Liver (tissue), 9 donors: ENCODE measurements around the gene SH3PXD2A. TPM values are rescaled to one million over a fixed set of nuclear protein-coding genes. Genes with fewer than 3 reads are reported as not detected.

ENCODE experiments used
- DNase-seq: peaks from one replicate; pipeline ENCODE4 v3.0.0-alpha.2; 2017; ENCODE audit warnings: low spot score
- H3K27ac ChIP-seq, 2 donors: one replicate each; pipeline ENCODE4 v1.7.0; 2013; ENCODE audit warnings: inconsistent platforms in 2 of 2, low read length in 2 of 2, control low read depth in 1 of 2, low read depth in 1 of 2, mild to moderate bottlenecking in 1 of 2
- H3K27me3 ChIP-seq, 4 donors: one replicate each; pipeline versions ENCODE4 v1.6.1 to v1.7.0; 2013; ENCODE audit warnings: low read length in 3 of 4, inconsistent platforms in 1 of 4, mild to moderate bottlenecking in 1 of 4, moderate library complexity in 1 of 4; ENCODE audit not compliant: control insufficient read depth in 4 of 4, insufficient read depth in 4 of 4
- H3K36me3 ChIP-seq, 4 donors: one replicate each; pipeline versions ENCODE4 v1.6.1 to v1.7.0; 2013; ENCODE audit warnings: low read length in 3 of 4, mild to moderate bottlenecking in 3 of 4, low read depth in 1 of 4, moderate library complexity in 1 of 4; ENCODE audit not compliant: control insufficient read depth in 4 of 4, insufficient read depth in 3 of 4
- H3K4me1 ChIP-seq, 4 donors: one replicate each; pipeline versions ENCODE4 v1.6.1 to v1.7.0; 2013; ENCODE audit warnings: low read length in 3 of 4, mild to moderate bottlenecking in 3 of 4, moderate library complexity in 1 of 4; ENCODE audit not compliant: control insufficient read depth in 4 of 4, insufficient read depth in 4 of 4
- H3K4me3 ChIP-seq, 3 donors: one replicate each; pipeline versions ENCODE4 v1.6.1 to v1.7.0; 2013; ENCODE audit warnings: low read length in 3 of 3, control low read depth in 1 of 3, low read depth in 1 of 3, mild to moderate bottlenecking in 1 of 3
- H3K9ac ChIP-seq, 2 donors: one replicate each; pipeline ENCODE4 v1.7.0; 2013; ENCODE audit warnings: low read length in 2 of 2, mild to moderate bottlenecking in 2 of 2, moderate library complexity in 2 of 2, control low read depth in 1 of 2, low read depth in 1 of 2
- H3K9me3 ChIP-seq, 4 donors: one replicate each; pipeline versions ENCODE4 v1.6.1 to v1.7.0; 2013; ENCODE audit warnings: low read length in 3 of 4; ENCODE audit not compliant: control insufficient read depth in 4 of 4
- EGR1 ChIP-seq, 2 donors: IDR thresholded peaks; 2 replicates each; pipeline ENCODE4 v1.6.1; 2016 to 2018; ENCODE audit warnings: antibody characterized with exemption in 2 of 2, low read depth in 2 of 2
- FOXA1 ChIP-seq: IDR thresholded peaks from 2 replicates; pipeline ENCODE4 v1.6.1; 2016; ENCODE audit warnings: antibody characterized with exemption
- FOXA2 ChIP-seq: IDR thresholded peaks from 2 replicates; pipeline ENCODE4 v1.6.1; 2016; ENCODE audit warnings: antibody characterized with exemption
- GABPA ChIP-seq, 2 donors: IDR thresholded peaks in 1 of 2; conservative IDR thresholded peaks in 1 of 2; 2 replicates each; pipeline ENCODE4 v1.6.1; 2016; ENCODE audit warnings: antibody characterized with exemption in 2 of 2, mild to moderate bottlenecking in 1 of 2, moderate library complexity in 1 of 2
- HNF4A ChIP-seq, 2 donors: conservative IDR thresholded peaks; 2 replicates each; pipeline ENCODE4 v1.6.1; 2016; ENCODE audit warnings: antibody characterized with exemption in 2 of 2, mild to moderate bottlenecking in 2 of 2
- HNF4G ChIP-seq: IDR thresholded peaks from 2 replicates; pipeline ENCODE4 v1.6.1; 2016; ENCODE audit warnings: antibody characterized with exemption
- JUND ChIP-seq, 2 donors: IDR thresholded peaks; 2 replicates each; pipeline ENCODE4 v1.6.1; 2016; ENCODE audit warnings: antibody characterized with exemption in 2 of 2
- NR2F2 ChIP-seq: IDR thresholded peaks from 2 replicates; pipeline ENCODE4 v1.6.1; 2016; ENCODE audit warnings: antibody characterized with exemption
- RAD21 ChIP-seq, 2 donors: IDR thresholded peaks; 2 replicates each; pipeline ENCODE4 v1.6.1; 2016; ENCODE audit warnings: antibody characterized with exemption in 2 of 2, mild to moderate bottlenecking in 2 of 2
- RXRA ChIP-seq, 2 donors: IDR thresholded peaks; 2 replicates each; pipeline ENCODE4 v1.6.1; 2017 to 2018; ENCODE audit warnings: antibody characterized with exemption in 2 of 2, mild to moderate bottlenecking in 1 of 2
- SP1 ChIP-seq: IDR thresholded peaks from 2 replicates; pipeline ENCODE4 v1.6.1; 2018; ENCODE audit warnings: antibody characterized with exemption, mild to moderate bottlenecking
- TAF1 ChIP-seq: conservative IDR thresholded peaks from 2 replicates; pipeline ENCODE4 v1.6.1; 2016; ENCODE audit warnings: antibody characterized with exemption, mild to moderate bottlenecking
- YY1 ChIP-seq: IDR thresholded peaks from 2 replicates; pipeline ENCODE4 v1.6.1; 2016; ENCODE audit warnings: antibody characterized with exemption, mild to moderate bottlenecking
- WGBS: extraction: QIAGEN DNeasy Blood & Tissue Kit; methylation state at CpG from one replicate; pipeline ENCODE4 v1.1.7; 2013; 5-methylcytosine and 5-hydroxymethylcytosine counted together
- polyA plus RNA-seq, 2 donors: library from polyadenylated mRNA; stranded (reverse) in 1 of 2; unstranded in 1 of 2; fragments of 200-250 nt in 1 of 2; fragments of >200 nt in 1 of 2; fragmentation: Nextera tagmentation in 1 of 2; extraction: Ambion mirVana in 1 of 2; gene quantifications; one replicate each; pipeline versions ENCODE4 v1.2.1 to v1.2.3, GENCODE V29; 2013 to 2015
- total RNA-seq, 2 donors: library from RNA; depleted of rRNA; stranded (reverse); fragments of >200 nt; gene quantifications; one replicate each; pipeline ENCODE4 v1.2.3, GENCODE V29; 2014
- TF ChIP-seq, protein P1 (sequence below): IDR thresholded peaks from 2 replicates; pipeline ENCODE4 v1.6.1; 2016; ENCODE audit warnings: antibody characterized with exemption
- TF ChIP-seq, protein P2 (sequence below): IDR thresholded peaks from 2 replicates; pipeline ENCODE4 v1.6.1; 2016; ENCODE audit warnings: antibody characterized with exemption
- TF ChIP-seq, protein P3 (sequence below): IDR thresholded peaks from 2 replicates; pipeline ENCODE4 v1.6.1; 2016; ENCODE audit warnings: antibody characterized with exemption, mild to moderate bottlenecking
- TF ChIP-seq, protein P4 (sequence below): IDR thresholded peaks from 2 replicates; pipeline ENCODE4 v1.6.1; 2016; ENCODE audit warnings: antibody characterized with exemption
- TF ChIP-seq, protein P5 (sequence below): fragments of 150-350 bp; IDR thresholded peaks from 2 replicates; pipeline ENCODE4 v1.5.1; 2017; ENCODE audit warnings: improper control_type of control experiment, low read depth, low read length; ENCODE audit not compliant: missing input control
- donor health status: healthy.
- donor health status: healthy.
- donor health status: healthy.
- donor health status: healthy.
- donor health status: healthy.

Gene SH3PXD2A
- total and polyA plus RNA-seq, 4 donors = 0.82 to 5.5 (median 3.9) TPM

DNA sequence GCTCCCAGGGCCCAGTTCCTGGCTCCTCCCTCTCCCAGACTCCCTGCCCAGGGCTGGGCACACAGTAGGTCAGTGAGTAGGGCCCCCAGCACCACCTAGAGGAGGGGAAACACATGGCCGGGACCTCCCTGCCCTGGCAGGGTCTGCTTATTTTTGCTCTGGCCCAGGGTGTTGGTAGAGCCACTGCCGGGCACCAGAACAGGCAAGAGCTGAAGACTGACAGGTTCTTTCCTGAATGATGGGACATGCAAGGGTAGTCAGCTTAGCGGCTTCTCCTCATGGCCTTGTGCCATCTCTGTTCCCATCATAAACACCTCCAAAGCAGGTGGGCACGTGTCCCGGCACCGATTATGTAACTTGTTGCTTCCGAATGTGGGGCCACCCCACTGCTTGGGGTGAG, 275.4 kb downstream of the SH3PXD2A start:
- H3K27me3 ChIP-seq = no peaks in the 10 kb centered on the region
- no peak overlapping the region for H3K27ac ChIP-seq
- WGBS = 91% methylated on average over 7 of the region's 7 CpGs
- no peaks in the 10 kb centered on the region for H3K36me3 ChIP-seq
- H3K9ac ChIP-seq = no peak overlapping the region
- peaks cover 0 to 4% (median 0%) of the 10 kb centered on the region in 4 donors for H3K9me3 ChIP-seq
- DNase-seq = no peak
- TF ChIP-seq SP1 = no peak
- no peak for TF ChIP-seq JUND (IDR thresholded peaks at IDR 0.05)
- TF ChIP-seq EGR1 (IDR thresholded peaks at IDR 0.05; ENCODE audit: low read depth in 2 of 2) = no peak
- TF ChIP-seq, protein P1, sequence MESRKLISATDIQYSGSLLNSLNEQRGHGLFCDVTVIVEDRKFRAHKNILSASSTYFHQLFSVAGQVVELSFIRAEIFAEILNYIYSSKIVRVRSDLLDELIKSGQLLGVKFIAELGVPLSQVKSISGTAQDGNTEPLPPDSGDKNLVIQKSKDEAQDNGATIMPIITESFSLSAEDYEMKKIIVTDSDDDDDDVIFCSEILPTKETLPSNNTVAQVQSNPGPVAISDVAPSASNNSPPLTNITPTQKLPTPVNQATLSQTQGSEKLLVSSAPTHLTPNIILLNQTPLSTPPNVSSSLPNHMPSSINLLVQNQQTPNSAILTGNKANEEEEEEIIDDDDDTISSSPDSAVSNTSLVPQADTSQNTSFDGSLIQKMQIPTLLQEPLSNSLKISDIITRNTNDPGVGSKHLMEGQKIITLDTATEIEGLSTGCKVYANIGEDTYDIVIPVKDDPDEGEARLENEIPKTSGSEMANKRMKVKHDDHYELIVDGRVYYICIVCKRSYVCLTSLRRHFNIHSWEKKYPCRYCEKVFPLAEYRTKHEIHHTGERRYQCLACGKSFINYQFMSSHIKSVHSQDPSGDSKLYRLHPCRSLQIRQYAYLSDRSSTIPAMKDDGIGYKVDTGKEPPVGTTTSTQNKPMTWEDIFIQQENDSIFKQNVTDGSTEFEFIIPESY = no peak
- TF ChIP-seq FOXA2 = no peak
- TF ChIP-seq, protein P2, sequence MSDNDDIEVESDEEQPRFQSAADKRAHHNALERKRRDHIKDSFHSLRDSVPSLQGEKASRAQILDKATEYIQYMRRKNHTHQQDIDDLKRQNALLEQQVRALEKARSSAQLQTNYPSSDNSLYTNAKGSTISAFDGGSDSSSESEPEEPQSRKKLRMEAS = no peak
- TF ChIP-seq HNF4G = no peak
- no peak for TF ChIP-seq HNF4A (conservative IDR thresholded peaks at IDR 0.05)
- no peak for TF ChIP-seq NR2F2
- no peak for TF ChIP-seq GABPA (IDR thresholded peaks at IDR 0.05 in 1 of 2, conservative IDR thresholded peaks at IDR 0.05 in 1 of 2)
- no peak for TF ChIP-seq FOXA1
- TF ChIP-seq, protein P3, sequence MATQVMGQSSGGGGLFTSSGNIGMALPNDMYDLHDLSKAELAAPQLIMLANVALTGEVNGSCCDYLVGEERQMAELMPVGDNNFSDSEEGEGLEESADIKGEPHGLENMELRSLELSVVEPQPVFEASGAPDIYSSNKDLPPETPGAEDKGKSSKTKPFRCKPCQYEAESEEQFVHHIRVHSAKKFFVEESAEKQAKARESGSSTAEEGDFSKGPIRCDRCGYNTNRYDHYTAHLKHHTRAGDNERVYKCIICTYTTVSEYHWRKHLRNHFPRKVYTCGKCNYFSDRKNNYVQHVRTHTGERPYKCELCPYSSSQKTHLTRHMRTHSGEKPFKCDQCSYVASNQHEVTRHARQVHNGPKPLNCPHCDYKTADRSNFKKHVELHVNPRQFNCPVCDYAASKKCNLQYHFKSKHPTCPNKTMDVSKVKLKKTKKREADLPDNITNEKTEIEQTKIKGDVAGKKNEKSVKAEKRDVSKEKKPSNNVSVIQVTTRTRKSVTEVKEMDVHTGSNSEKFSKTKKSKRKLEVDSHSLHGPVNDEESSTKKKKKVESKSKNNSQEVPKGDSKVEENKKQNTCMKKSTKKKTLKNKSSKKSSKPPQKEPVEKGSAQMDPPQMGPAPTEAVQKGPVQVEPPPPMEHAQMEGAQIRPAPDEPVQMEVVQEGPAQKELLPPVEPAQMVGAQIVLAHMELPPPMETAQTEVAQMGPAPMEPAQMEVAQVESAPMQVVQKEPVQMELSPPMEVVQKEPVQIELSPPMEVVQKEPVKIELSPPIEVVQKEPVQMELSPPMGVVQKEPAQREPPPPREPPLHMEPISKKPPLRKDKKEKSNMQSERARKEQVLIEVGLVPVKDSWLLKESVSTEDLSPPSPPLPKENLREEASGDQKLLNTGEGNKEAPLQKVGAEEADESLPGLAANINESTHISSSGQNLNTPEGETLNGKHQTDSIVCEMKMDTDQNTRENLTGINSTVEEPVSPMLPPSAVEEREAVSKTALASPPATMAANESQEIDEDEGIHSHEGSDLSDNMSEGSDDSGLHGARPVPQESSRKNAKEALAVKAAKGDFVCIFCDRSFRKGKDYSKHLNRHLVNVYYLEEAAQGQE = no peak
- no peak for TF ChIP-seq RXRA (IDR thresholded peaks at IDR 0.05)
- TF ChIP-seq, protein P4, sequence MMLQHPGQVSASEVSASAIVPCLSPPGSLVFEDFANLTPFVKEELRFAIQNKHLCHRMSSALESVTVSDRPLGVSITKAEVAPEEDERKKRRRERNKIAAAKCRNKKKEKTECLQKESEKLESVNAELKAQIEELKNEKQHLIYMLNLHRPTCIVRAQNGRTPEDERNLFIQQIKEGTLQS = no peak
- TF ChIP-seq RAD21 (IDR thresholded peaks at IDR 0.05) = no peak
- TF ChIP-seq, protein P5, sequence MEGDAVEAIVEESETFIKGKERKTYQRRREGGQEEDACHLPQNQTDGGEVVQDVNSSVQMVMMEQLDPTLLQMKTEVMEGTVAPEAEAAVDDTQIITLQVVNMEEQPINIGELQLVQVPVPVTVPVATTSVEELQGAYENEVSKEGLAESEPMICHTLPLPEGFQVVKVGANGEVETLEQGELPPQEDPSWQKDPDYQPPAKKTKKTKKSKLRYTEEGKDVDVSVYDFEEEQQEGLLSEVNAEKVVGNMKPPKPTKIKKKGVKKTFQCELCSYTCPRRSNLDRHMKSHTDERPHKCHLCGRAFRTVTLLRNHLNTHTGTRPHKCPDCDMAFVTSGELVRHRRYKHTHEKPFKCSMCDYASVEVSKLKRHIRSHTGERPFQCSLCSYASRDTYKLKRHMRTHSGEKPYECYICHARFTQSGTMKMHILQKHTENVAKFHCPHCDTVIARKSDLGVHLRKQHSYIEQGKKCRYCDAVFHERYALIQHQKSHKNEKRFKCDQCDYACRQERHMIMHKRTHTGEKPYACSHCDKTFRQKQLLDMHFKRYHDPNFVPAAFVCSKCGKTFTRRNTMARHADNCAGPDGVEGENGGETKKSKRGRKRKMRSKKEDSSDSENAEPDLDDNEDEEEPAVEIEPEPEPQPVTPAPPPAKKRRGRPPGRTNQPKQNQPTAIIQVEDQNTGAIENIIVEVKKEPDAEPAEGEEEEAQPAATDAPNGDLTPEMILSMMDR = no peak
- TF ChIP-seq TAF1 = no peak
- no peak for TF ChIP-seq YY1
- H3K4me3 ChIP-seq = no peak overlapping the region
- peaks cover 9 to 35% (median 17%) of the 10 kb centered on the region in 4 donors for H3K4me1 ChIP-seq
